Stomach (tissue), 9 donors: ENCODE measurements around the gene CPAMD8. TPM values are rescaled to one million over a fixed set of nuclear protein-coding genes. Genes with fewer than 3 reads are reported as not detected.

Source experiments
- DNase-seq, 2 donors: peaks; one replicate each; pipeline versions ENCODE4 v3.0.0 to v3.0.0-alpha.2; 2013 to 2019
- H3K27ac ChIP-seq, 5 donors: fragments of 200-600 bp in 4 of 5; sonication (generic) in 4 of 5; one replicate each; pipeline ENCODE4 v1.5.1; 2013 to 2019; ENCODE audit warnings: mild to moderate bottlenecking in 1 of 5, moderate library complexity in 1 of 5
- H3K27me3 ChIP-seq, 3 donors: fragments of 200-600 bp; sonication (generic); one replicate each; pipeline ENCODE4 v1.5.1; 2017 to 2019; ENCODE audit warnings: mixed run types in 1 of 3
- H3K36me3 ChIP-seq, 4 donors: fragments of 200-600 bp; sonication (generic); 1 replicate in 3 of 4; 2 replicates in 1 of 4; pipeline ENCODE4 v1.5.1; 2016 to 2019
- H3K4me1 ChIP-seq, 4 donors: fragments of 200-600 bp; sonication (generic); one replicate each; pipeline ENCODE4 v1.5.1; 2016 to 2019
- H3K4me3 ChIP-seq, 4 donors: fragments of 200-600 bp; sonication (generic) in 3 of 4; one replicate each; pipeline ENCODE4 v1.5.1; 2016 to 2019; ENCODE audit warnings: mild to moderate bottlenecking in 1 of 4
- H3K9me3 ChIP-seq, 4 donors: fragments of 200-600 bp; sonication (generic); one replicate each; pipeline ENCODE4 v1.5.1; 2016 to 2019
- EP300 ChIP-seq: sonication (generic); formaldehyde crosslinking; IDR thresholded peaks from one replicate; pipeline ENCODE4 v1.6.1; 2017; ENCODE audit warnings: antibody characterized with exemption
- POLR2A ChIP-seq, 4 donors: fragments of 450-650 bp; IDR thresholded peaks; one replicate each; pipeline ENCODE4 v1.6.1; 2016; ENCODE audit warnings: antibody characterized with exemption in 4 of 4, control low read depth in 2 of 4, mild to moderate bottlenecking in 1 of 4, moderate library complexity in 1 of 4
- POLR2AphosphoS5 ChIP-seq, 3 donors: sonication (generic); formaldehyde crosslinking; IDR thresholded peaks; one replicate each; pipeline ENCODE4 v1.6.1; 2016; ENCODE audit warnings: antibody characterized with exemption in 3 of 3
- WGBS, 5 donors: extraction: QIAGEN DNeasy Blood & Tissue Kit in 3 of 5; methylation state at CpG; one replicate each; pipeline versions ENCODE4 v1.1.5 to v1.1.7; 2013 to 2018; 5-methylcytosine and 5-hydroxymethylcytosine counted together
- intact Hi-C: fragments of 100-400 bp; cut with DNase I; formaldehyde crosslinking; loops from one replicate; pipeline ENCODE4 v1.15.1; 2023; ENCODE audit warnings: low total_unique reads
- polyA plus RNA-seq, 3 donors: library from polyadenylated mRNA; stranded (reverse); fragments of 200-250 nt; gene quantifications; one replicate each; pipeline ENCODE4 v1.2.3, GENCODE V29; 2013
- total RNA-seq, 5 donors: library from RNA; depleted of rRNA; stranded (reverse); fragments of >200 nt; gene quantifications; one replicate each; pipeline versions ENCODE4 v1.1.0 to v1.2.3, GENCODE V29; 2014 to 2016
- TF ChIP-seq, protein P1 (sequence below), 7 experiments: fragments of 450-650 bp in 4 of 7; fragments of 200-600 bp in 3 of 7; sonication (generic) in 3 of 7; IDR thresholded peaks; one replicate each; pipeline ENCODE4 v1.5.1; 2016 to 2019; ENCODE audit warnings: antibody characterized with exemption in 7 of 7, control low read depth in 2 of 7, mild to moderate bottlenecking in 1 of 7
- donor health status: healthy with polysubstance abuse.
- donor health status: Bipolar disorder and iron deficiency.
- donor health status: healthy.

The CPAMD8 gene
- total and polyA plus RNA-seq, 8 donors: 0.43 to 221 (median 8.6) TPM

- Histone ChIP-seq H3K27me3 (no peaks in the 10 kb centered on the region), H3K9me3 (no peaks in the 10 kb centered on the region), H3K36me3 (peaks cover 67 to 100% (median 99%) of the 10 kb centered on the region in 4 donors), H3K4me3 (no peak overlapping the region), H3K27ac (no peak overlapping the region), H3K4me1 (peaks cover 0 to 4% (median 0%) of the 10 kb centered on the region in 4 donors)
- 93 to 96% (median 95%) methylated on average over 12 to 33 of the region's 33 CpGs for WGBS, 5 donors
- intact Hi-C loops: no loop called here
- DNase-seq: no peak
- TF ChIP-seq POLR2A (IDR thresholded peaks at IDR 0.05) (no peak), POLR2AphosphoS5 (IDR thresholded peaks at IDR 0.05) (no peak), EP300 (no peak)
- TF ChIP-seq, protein P1, sequence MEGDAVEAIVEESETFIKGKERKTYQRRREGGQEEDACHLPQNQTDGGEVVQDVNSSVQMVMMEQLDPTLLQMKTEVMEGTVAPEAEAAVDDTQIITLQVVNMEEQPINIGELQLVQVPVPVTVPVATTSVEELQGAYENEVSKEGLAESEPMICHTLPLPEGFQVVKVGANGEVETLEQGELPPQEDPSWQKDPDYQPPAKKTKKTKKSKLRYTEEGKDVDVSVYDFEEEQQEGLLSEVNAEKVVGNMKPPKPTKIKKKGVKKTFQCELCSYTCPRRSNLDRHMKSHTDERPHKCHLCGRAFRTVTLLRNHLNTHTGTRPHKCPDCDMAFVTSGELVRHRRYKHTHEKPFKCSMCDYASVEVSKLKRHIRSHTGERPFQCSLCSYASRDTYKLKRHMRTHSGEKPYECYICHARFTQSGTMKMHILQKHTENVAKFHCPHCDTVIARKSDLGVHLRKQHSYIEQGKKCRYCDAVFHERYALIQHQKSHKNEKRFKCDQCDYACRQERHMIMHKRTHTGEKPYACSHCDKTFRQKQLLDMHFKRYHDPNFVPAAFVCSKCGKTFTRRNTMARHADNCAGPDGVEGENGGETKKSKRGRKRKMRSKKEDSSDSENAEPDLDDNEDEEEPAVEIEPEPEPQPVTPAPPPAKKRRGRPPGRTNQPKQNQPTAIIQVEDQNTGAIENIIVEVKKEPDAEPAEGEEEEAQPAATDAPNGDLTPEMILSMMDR (IDR thresholded peaks at IDR 0.05): no peak
Observed at GRCh38 chr19:16851031-16851712, 175.4 kb downstream of the CPAMD8 start.

DNA sequence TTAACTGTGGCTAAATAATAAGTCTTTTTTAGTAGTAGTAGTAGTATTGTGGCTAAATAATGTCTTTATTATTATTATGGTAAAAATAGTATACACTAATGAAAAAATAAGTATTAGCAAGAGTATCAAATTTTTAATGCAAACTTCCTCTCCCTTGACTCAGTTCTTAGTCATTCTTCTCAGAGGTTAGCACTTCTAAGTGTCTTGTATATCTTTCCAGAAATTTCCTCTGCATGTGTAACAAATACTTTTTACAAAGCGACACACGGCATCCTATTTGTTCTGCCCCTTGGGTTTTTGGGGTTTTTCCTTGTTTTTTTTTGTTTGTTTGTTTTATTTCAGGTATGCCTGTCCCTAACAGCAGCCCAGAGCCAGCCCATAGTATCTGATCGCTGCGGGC is 176.5 kb downstream of the CPAMD8 start:
- intact Hi-C loops: no loop called here
- no peaks in the 10 kb centered on the region for H3K27me3 ChIP-seq
- no peak overlapping the region for H3K4me3 ChIP-seq
- H3K4me1 ChIP-seq: peaks cover 0 to 4% (median 0%) of the 10 kb centered on the region in 4 donors
- 94 to 100% (median 96%) methylated on average over 4 of the region's 4 CpGs for WGBS, 5 donors
- H3K27ac ChIP-seq: no peak overlapping the region
- no peak for DNase-seq
- peaks cover 73 to 100% (median 99%) of the 10 kb centered on the region in 4 donors for H3K36me3 ChIP-seq
- no peak for TF ChIP-seq EP300
- no peak for TF ChIP-seq POLR2AphosphoS5 (IDR thresholded peaks at IDR 0.05)
- TF ChIP-seq POLR2A (IDR thresholded peaks at IDR 0.05): no peak
- TF ChIP-seq, protein P1 (IDR thresholded peaks at IDR 0.05): no peak
- H3K9me3 ChIP-seq: no peaks in the 10 kb centered on the region

DNA sequence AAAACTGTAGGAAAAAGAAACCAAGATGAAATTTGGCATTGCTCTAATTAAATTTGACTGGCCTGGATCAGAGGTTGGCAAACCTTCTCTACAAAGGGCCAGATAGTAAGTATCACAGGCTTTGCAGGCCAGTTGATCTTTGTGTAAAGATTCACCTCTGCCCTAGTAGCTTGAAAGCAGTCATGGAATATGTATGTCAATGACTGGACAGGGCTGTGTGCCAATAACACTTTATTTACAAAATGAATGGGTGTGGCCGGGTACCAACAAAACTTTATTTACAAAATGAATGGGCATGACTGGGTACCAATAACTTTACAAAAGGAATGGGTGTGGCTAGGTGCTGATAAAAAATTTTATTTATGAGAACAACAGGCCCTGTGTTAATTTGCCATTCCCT is 177.4 kb downstream of the CPAMD8 start:
- Histone ChIP-seq H3K36me3 (peaks cover 72 to 100% (median 99%) of the 10 kb centered on the region in 4 donors), H3K9me3 (no peaks in the 10 kb centered on the region), H3K27ac (peak overlapping the region in 1 of 5 donors; percentile 4), H3K4me3 (no peak overlapping the region), H3K27me3 (no peaks in the 10 kb centered on the region), H3K4me1 (peaks cover 0 to 4% (median 0%) of the 10 kb centered on the region in 4 donors)
- peak in 1 of 2 donors; percentile 30 for DNase-seq
- WGBS, 5 donors: 57 to 62% (median 58%) methylated on average over 1 of the region's 1 CpG
- TF ChIP-seq POLR2AphosphoS5 (IDR thresholded peaks at IDR 0.05): peak in 1 of 3 donors; percentile 44
- TF ChIP-seq, protein P1 (IDR thresholded peaks at IDR 0.05): no peak
- intact Hi-C loops: no loop called here

GRCh38 chr19:16847430-16847829 is 179.2 kb downstream of the CPAMD8 start:
- intact Hi-C loops: no loop called here
- Histone ChIP-seq H3K4me1 (peaks cover 0 to 4% (median 0%) of the 10 kb centered on the region in 4 donors), H3K27me3 (no peaks in the 10 kb centered on the region), H3K36me3 (peaks cover 62 to 100% (median 99%) of the 10 kb centered on the region in 4 donors), H3K9me3 (no peaks in the 10 kb centered on the region), H3K27ac (no peak overlapping the region), H3K4me3 (no peak overlapping the region)
- no peak for DNase-seq
- TF ChIP-seq POLR2A (IDR thresholded peaks at IDR 0.05) (no peak), POLR2AphosphoS5 (IDR thresholded peaks at IDR 0.05) (no peak), EP300 (no peak)
- TF ChIP-seq, protein P1 (IDR thresholded peaks at IDR 0.05): no peak
- WGBS, 5 donors: 93 to 96% (median 95%) methylated on average over 6 of the region's 6 CpGs
